Stimulated activated CD4-positive, alpha-beta T cell treated with anti-CD3 and anti-CD28 coated beads, Interleukin-1b, Interleukin-23, amount 100 ng/mL, for 48 hours (primary cell): ENCODE results near the gene DGKD.
A peak's percentile ranks its signal among the peaks of the same experiment; 100 is the strongest.
"Not testable (repeated sequence)": the region's sequence is repeated elsewhere in the genome, so short reads cannot be mapped to it uniquely, and the experiment has no call there.

Experiments used
- DNase-seq: peaks from one replicate; pipeline ENCODE4 v3.0.0-alpha.2; 2020

The DGKD gene

DNA sequence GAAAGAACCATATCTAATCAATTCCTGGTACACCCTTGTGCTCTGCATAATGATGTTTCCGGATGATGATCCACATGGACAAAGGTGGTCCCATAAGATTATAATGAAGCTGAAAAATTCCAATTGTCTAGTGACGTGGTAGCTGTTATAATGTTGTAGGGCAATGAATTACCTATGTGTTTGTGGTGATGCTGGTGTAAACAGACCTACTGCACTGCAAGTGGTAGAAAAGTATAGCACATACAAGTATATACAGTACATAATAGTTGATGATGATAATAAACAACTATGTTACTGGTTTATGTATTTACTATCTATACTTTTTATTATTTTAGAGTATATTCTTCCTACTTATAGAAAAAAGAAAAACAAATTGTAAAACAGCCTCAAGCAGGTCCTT lies 8.4 kb downstream of the DGKD start:
- DNase-seq = no peak

GRCh38 chr2:233363744-233364235 lies 9.5 kb downstream of the DGKD start:
- DNase-seq = no peak

DNA sequence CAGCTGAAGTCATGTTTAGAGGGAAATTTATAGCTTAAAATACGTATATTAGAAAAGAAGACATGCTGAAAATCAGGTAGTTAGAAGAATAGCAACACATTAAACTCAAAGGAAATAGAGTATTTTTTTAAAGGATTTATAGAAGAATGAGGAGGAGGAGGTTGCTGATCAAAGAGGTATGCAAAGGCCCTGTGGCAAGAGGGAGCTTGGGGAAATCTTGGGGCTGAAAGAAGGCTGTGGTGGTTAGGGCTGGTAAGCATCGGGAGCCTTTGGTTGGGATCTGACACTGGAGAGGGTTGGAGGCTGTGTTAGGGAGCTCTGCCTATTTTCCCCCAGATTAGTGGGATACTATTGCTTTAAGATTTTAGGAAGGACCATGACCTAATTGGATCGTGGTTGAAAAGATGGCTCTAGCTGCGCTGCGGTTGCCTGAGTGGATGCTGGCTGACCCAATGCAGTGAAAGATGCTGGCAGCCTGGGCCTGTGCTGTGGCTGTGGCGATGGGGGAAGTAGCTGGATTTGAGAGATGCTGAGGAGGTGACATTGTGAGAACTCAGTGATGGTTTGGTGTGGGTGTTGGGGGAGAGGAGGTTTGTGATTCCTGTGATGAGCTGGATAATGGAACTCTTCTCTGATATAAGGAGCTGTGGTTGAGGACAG lies 11.7 kb downstream of the DGKD start:
- no peak for DNase-seq

DNA sequence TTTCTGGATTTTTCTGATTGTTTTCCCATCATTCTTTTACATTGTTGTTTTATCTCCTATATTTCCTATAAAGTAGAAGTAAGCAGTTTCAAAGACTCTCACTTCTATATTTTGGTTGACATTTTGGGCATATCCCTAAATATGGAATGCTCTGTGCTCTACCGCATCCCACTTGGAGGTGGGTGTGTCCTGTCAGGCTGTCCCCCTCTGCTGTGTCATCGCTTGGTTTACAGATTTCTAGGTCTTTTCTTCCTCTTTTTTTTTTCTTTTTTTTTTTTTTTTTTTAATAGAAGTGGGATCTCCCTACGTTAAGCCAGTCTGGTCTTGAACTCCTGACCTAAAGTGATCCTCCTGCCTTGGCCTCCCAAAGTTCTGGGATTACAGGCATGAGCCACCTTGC lies 13.3 kb downstream of the DGKD start:
- no peak for DNase-seq

DNA sequence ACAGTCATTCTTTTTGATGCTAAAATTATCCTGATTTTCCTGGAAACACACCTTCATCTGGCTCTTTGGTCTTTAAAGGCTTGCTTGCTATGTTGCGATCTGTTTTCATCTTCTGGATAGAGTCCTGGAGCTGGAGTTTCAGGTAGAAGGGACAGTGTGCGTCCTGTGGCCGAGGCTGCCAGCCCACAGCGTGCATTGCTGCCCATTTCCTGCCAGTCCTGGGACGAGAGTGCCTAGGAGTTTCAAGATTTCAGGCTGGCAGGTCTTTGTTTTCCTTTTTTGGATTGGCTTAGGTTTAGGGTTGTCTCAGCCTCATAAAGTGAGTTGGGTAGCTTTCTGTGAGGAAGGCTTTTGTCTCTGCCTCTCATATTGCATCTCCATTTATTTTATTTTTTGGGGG lies 14.5 kb downstream of the DGKD start:
- DNase-seq = no peak

DNA sequence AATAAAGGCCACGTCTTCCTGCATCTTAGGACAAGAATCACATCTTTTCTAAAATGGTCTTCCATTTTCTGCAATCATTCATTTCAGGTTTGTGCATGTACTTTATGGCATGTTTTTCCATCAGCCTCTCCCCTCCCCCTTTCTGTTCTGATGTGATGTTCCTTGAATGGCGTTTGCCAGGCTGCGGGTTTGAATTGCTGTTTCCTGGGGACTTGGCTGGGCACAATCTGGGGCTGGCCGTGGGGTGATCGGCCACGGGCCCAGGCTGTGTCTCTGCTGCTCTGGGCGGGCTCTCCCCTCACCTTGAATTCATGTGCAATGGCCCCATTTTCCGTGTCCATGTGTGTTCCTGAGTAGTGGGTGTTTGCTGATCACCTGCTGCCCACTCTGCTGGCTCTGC lies 15.2 kb downstream of the DGKD start:
- DNase-seq = no peak

DNA sequence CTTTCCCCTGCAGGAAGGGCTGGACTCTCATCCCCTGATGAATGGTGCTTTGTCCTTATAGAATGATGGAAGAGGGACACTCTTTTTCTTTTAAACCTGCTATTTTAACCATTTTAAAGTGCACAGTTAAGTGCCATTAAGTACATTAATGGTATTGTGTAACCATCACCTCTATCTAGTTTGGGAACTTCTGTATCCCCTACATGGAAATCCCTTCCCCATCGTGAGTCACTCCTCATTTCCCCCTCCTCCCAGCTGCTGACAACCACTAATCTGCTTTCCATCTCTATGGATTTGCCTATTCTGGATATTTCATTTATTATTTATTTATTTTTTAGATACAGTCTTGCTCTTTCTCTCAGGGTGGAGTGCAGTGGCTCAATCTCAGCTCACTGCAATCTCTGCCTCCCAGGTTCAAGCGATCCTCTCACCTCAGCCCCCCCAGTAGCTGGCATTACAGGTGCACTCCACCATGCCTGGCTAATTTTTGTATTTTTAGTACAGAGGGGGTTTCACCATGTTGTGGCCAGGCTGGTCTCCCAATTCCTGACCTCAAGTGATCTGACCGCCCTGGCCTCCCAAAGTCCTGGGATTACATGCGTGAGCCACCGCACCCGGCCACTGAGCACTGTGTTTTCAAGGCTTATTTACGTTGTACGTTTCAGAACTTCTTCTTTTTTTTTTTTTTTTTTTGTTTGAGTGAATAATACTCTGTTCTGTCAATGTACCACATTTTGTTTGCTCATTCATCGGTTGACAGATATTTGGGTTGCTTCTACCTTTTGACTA lies 15.8 kb downstream of the DGKD start:
- DNase-seq = no peak

- no peak for DNase-seq
Measured at GRCh38 chr2:233371641-233372040, 17.3 kb downstream of the DGKD start.

DNA sequence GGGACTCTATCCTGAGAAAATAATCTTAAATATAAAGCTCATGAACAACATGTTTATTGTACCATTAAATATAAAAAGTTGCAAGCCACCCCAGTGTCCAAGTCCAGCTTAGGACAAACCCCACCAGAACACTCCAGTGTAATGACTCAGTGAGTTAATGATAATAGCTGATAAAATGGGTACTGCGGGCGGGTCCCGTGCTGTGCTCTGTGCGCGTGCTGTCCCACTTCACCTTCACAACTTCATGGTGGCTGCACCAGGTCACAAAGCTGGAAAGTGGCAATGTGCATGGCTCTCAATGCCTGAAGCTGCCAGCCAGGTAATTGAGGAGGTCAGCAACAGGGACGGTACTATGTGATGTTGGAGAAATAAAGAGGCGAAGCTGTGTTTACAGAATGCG lies 18.6 kb downstream of the DGKD start:
- no peak for DNase-seq

- DNase-seq = no peak
Measured at GRCh38 chr2:233373316-233373715, 19.0 kb downstream of the DGKD start.

GRCh38 chr2:233374776-233375175 lies 20.5 kb downstream of the DGKD start:
- DNase-seq = not testable (repeated sequence)

GRCh38 chr2:233375490-233376314 lies 21.4 kb downstream of the DGKD start:
- DNase-seq = no peak

DNA sequence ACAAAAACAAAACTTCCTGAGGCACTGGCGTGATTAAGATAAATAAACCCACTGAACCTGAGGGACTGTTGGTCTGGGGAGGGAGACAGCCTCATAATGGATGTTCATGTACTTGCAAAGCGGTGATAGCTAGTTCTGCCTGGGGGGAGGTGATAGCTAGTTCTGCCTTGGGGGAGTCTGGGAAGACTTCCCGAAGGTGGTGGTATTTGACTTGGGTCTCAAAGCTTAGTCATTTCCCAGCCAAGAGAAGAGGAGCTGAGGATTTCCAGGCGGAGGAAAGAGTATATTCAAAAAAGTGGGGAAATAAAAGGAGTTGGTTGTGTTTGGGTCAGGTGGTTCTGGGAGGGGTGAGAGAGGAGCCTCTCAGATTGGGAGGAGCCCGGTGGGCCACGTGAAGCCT lies 24.7 kb downstream of the DGKD start:
- no peak for DNase-seq

GRCh38 chr2:233379441-233379840 lies 25.1 kb downstream of the DGKD start:
- DNase-seq = no peak

- DNase-seq = no peak
Measured at GRCh38 chr2:233380132-233380895, 26.0 kb downstream of the DGKD start.

- no peak for DNase-seq
Measured at GRCh38 chr2:233380995-233381637, 26.8 kb downstream of the DGKD start.

- DNase-seq = no peak
Measured at GRCh38 chr2:233381638-233381995, 27.3 kb downstream of the DGKD start.

DNA sequence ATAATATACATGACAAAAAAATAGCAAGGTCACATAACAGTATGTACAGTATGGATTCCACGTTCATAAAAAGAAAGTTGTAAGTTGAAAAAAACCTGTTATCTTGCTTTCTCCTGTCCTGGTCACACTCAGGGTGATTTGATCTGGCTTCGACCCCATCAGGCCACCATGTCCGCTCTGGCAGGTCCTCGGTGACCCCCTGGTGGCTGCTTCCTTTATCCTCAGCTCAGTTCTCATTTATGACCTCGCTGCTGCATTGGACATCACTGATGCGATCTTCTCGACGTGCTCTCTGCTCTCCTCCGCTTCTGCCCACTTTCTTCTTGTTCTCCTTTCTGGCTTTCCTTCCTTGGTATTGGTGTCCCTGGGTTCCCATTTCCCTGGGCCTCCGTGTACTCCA lies 29.7 kb downstream of the DGKD start:
- DNase-seq = no peak

GRCh38 chr2:233384811-233385488 lies 30.7 kb downstream of the DGKD start:
- DNase-seq = no peak

- no peak for DNase-seq
Measured at GRCh38 chr2:233385489-233386044, 31.3 kb downstream of the DGKD start.

- peak; percentile 42 for DNase-seq
Measured at GRCh38 chr2:233386382-233387041, 32.2 kb downstream of the DGKD start.
